OCI-LY1 (cell line): ENCODE results near the gene CAMK2D.

Source experiments
- H2AFZ ChIP-seq: fragments of 200-600 bp; sonication (generic), shearing (Covaris generic); 2 replicates; pipeline ENCODE4 v1.6.0; 2014; ENCODE audit warnings: antibody characterized with exemption, mild to moderate bottlenecking, low read length
- H3F3A ChIP-seq: fragments of 200-600 bp; sonication (generic), shearing (Covaris generic); 2 replicates; pipeline ENCODE4 v1.6.0; 2014; ENCODE audit warnings: mild to moderate bottlenecking, antibody characterized with exemption, low read length, moderate library complexity; ENCODE audit not compliant: insufficient read depth
- H3K27ac ChIP-seq: fragments of 200-600 bp; sonication (generic); 2 replicates; pipeline ENCODE4 v1.5.1; 2014; ENCODE audit warnings: low read length, mixed run types, mild to moderate bottlenecking, low read depth; ENCODE audit not compliant: poor library complexity, severe bottlenecking
- H3K27me3 ChIP-seq: fragments of 200-600 bp; sonication (generic); 2 replicates; pipeline ENCODE4 v1.6.0; 2014; ENCODE audit warnings: antibody characterized with exemption, mild to moderate bottlenecking, low read length, moderate library complexity; ENCODE audit not compliant: insufficient read depth
- H3K36me3 ChIP-seq: fragments of 200-600 bp; sonication (generic); 2 replicates; pipeline ENCODE4 v1.6.1; 2014; ENCODE audit warnings: mild to moderate bottlenecking, antibody characterized with exemption, low read length, moderate library complexity, mixed read lengths; ENCODE audit not compliant: insufficient read depth
- H3K4me1 ChIP-seq: fragments of 200-600 bp; sonication (generic); 2 replicates; pipeline ENCODE4 v1.5.1; 2014; ENCODE audit warnings: mild to moderate bottlenecking, low read length, moderate library complexity; ENCODE audit not compliant: insufficient read depth, severe bottlenecking
- H3K4me2 ChIP-seq: fragments of 200-600 bp; sonication (generic), shearing (Covaris generic); 2 replicates; pipeline ENCODE4 v1.6.1; 2014; ENCODE audit warnings: low read length
- H3K4me3 ChIP-seq: fragments of 200-600 bp; sonication (generic); 2 replicates; pipeline ENCODE4 v1.5.1; 2014; ENCODE audit warnings: low read length, low read depth, mild to moderate bottlenecking, mixed read lengths; ENCODE audit not compliant: poor library complexity, severe bottlenecking
- H3K79me2 ChIP-seq: fragments of 200-600 bp; shearing (Covaris generic); 2 replicates; pipeline ENCODE4 v1.6.1; 2016; ENCODE audit warnings: mixed run types, low read length, mixed read lengths; ENCODE audit not compliant: insufficient read depth
- H3K9ac ChIP-seq: fragments of 200-600 bp; sonication (generic), shearing (Covaris generic); 2 replicates; pipeline ENCODE4 v1.6.1; 2014; ENCODE audit warnings: mild to moderate bottlenecking, low read length, mixed read lengths
- H3K9me2 ChIP-seq: fragments of 200-600 bp; sonication (generic), shearing (Covaris generic); 2 replicates; pipeline ENCODE4 v1.6.1; 2014; ENCODE audit warnings: low read depth, mild to moderate bottlenecking, low read length, mixed read lengths
- H3K9me3 ChIP-seq: fragments of 200-600 bp; shearing (Covaris generic); 2 replicates; pipeline ENCODE4 v1.6.1; 2014; ENCODE audit warnings: low read length, mixed read lengths
- H4K20me1 ChIP-seq: fragments of 200-600 bp; sonication (generic), shearing (Covaris generic); 2 replicates; pipeline ENCODE4 v1.6.0; 2016; ENCODE audit warnings: mild to moderate bottlenecking, low read length; ENCODE audit not compliant: insufficient read depth
- EZH2 ChIP-seq: fragments of 200-600 bp; sonication (generic), shearing (Covaris generic); IDR thresholded peaks from 2 replicates; pipeline ENCODE4 v1.8.0; 2017; ENCODE audit warnings: borderline replicate concordance, mixed run types, mild to moderate bottlenecking, antibody characterized with exemption, low read length, moderate library complexity, mixed read lengths
- TF ChIP-seq, protein P1 (sequence below): fragments of 200-600 bp; sonication (generic), shearing (Covaris generic); IDR thresholded peaks from 2 replicates; pipeline ENCODE4 v1.5.1; 2017; ENCODE audit warnings: mild to moderate bottlenecking, antibody characterized with exemption, low read length, moderate library complexity, mixed read lengths

Gene CAMK2D

DNA sequence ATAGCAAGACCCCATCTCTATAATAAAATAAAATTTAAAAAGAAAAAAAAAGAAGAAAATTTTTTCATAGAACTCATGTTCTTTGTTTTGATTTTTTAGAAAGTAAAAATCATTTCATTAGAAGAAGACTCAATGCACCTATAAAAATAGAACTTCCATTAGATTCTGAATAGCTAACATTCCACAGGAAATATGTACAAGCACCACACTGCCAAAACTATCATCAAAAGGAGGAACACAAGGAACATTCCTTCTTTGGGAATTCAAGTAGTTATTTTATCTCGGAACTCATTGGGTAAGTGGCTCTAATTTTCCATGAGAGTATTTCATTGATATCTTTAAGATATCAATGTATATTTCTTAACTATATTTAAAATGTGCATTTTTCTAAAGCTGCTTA lies 157.6 kb downstream of the CAMK2D start:
- Histone ChIP-seq H3K9ac (no peak overlapping the region), H3K4me1 (peaks cover 55% of the 10 kb centered on the region), H2AFZ (no peak overlapping the region), H3K9me2 (no peaks in the 10 kb centered on the region), H3K27me3 (no peaks in the 10 kb centered on the region), H3K27ac (no peak overlapping the region), H4K20me1 (no peaks in the 10 kb centered on the region), H3F3A (no peaks in the 10 kb centered on the region), H3K79me2 (peaks cover 8% of the 10 kb centered on the region; the same call in 1 of the 2 replicates), H3K36me3 (peaks cover 43% of the 10 kb centered on the region), H3K4me2 (no peak overlapping the region), H3K9me3 (no peaks in the 10 kb centered on the region), H3K4me3 (no peak overlapping the region)
- no peak for TF ChIP-seq EZH2
- TF ChIP-seq, protein P1, sequence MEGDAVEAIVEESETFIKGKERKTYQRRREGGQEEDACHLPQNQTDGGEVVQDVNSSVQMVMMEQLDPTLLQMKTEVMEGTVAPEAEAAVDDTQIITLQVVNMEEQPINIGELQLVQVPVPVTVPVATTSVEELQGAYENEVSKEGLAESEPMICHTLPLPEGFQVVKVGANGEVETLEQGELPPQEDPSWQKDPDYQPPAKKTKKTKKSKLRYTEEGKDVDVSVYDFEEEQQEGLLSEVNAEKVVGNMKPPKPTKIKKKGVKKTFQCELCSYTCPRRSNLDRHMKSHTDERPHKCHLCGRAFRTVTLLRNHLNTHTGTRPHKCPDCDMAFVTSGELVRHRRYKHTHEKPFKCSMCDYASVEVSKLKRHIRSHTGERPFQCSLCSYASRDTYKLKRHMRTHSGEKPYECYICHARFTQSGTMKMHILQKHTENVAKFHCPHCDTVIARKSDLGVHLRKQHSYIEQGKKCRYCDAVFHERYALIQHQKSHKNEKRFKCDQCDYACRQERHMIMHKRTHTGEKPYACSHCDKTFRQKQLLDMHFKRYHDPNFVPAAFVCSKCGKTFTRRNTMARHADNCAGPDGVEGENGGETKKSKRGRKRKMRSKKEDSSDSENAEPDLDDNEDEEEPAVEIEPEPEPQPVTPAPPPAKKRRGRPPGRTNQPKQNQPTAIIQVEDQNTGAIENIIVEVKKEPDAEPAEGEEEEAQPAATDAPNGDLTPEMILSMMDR: no peak

DNA sequence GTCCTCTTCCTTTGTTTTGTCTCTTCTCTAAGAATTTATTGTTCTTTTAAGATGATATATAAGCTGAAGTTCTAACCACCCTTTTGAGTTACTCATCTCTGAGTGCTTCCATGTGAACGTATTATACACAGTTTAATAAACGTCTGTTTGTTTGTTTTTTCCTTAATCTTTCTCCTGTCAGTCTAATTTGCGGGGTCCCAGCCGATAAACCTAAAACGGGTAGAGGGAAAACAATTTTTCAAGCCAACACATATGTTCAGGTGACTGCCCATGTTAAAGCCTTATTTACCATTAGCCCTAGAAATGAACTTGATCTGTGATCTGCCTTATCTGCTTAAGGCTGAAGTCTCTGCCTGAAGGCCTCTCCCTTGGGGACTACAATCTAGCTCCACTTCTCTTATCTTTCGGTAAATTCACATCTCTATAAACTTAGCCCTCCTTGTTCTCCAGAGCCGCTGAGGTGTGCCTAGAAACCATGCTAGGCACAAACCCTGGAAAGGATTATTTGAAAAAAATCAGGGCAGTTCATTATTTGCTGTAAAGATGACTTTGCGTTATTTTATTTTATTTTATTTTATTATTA lies 158.8 kb downstream of the CAMK2D start:
- Histone ChIP-seq H3K4me3 (no peak overlapping the region), H3K36me3 (peaks cover 52% of the 10 kb centered on the region), H4K20me1 (no peaks in the 10 kb centered on the region), H3K79me2 (peaks cover 8% of the 10 kb centered on the region; the same call in 1 of the 2 replicates), H3K9me3 (no peaks in the 10 kb centered on the region), H3K27ac (peak overlapping the region; percentile 27), H3K4me1 (peaks cover 43% of the 10 kb centered on the region), H3K27me3 (no peaks in the 10 kb centered on the region), H3K4me2 (no peak overlapping the region), H3K9ac (peak overlapping the region; percentile 6; the same call in 1 of the 2 replicates), H3K9me2 (no peaks in the 10 kb centered on the region), H2AFZ (no peak overlapping the region), H3F3A (no peaks in the 10 kb centered on the region)
- TF ChIP-seq EZH2: no peak
- TF ChIP-seq, protein P1: no peak

DNA sequence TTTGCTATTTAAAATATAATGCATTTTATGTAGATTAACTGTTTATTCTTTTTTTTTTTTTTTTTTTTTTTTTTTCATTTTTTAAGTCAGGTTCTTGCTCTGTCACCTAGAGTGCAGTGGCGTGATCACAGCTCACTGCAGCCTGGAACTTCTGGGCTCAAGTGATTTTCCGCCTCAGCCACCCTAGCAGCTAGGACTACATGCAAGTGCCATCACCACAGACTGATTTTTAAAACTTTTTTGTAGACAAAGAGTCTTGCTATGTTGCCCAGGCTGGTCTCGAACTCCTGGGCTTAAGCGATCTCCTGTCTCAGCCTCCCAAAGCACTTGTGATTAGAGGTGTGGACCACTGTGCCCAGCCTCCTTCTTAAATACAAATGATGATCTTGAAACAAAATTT lies 159.9 kb downstream of the CAMK2D start:
- Histone ChIP-seq H3K4me1 (peaks cover 32% of the 10 kb centered on the region), H4K20me1 (no peaks in the 10 kb centered on the region), H3F3A (no peaks in the 10 kb centered on the region), H2AFZ (no peak overlapping the region), H3K27ac (no peak overlapping the region), H3K36me3 (peaks cover 63% of the 10 kb centered on the region), H3K9ac (no peak overlapping the region), H3K9me3 (no peaks in the 10 kb centered on the region), H3K4me3 (no peak overlapping the region), H3K27me3 (no peaks in the 10 kb centered on the region), H3K9me2 (no peaks in the 10 kb centered on the region), H3K79me2 (peaks cover 8% of the 10 kb centered on the region; the same call in 1 of the 2 replicates), H3K4me2 (no peak overlapping the region)
- TF ChIP-seq, protein P1: no peak
- TF ChIP-seq EZH2: no peak
